ENCODE data around the gene HIVEP3.

DNA sequence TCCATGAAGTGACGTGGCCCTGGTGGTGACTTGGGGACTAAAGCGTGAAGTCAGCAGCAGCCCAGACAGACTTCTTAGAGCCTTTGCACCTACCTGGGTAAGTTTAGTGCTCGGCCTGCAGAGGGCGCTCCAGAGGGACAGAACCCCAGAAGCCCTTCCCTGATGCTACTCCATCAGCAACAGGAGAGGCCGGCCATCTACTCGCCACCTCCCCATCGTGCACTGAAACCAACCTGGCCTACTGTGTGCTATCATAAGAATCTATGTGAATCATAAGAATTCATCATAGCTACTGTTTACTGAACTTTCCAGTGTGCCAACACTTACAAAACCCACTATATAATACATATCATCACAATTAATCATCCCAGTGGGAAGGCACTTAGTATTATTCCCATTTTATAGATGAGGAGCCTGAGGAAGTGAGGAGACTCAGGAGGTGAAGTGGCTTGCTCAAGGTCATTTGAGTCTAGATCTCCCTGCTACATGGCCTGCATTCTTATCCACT, 426.3 kb downstream of the HIVEP3 start:
- TF ChIP-seq, protein P1, sequence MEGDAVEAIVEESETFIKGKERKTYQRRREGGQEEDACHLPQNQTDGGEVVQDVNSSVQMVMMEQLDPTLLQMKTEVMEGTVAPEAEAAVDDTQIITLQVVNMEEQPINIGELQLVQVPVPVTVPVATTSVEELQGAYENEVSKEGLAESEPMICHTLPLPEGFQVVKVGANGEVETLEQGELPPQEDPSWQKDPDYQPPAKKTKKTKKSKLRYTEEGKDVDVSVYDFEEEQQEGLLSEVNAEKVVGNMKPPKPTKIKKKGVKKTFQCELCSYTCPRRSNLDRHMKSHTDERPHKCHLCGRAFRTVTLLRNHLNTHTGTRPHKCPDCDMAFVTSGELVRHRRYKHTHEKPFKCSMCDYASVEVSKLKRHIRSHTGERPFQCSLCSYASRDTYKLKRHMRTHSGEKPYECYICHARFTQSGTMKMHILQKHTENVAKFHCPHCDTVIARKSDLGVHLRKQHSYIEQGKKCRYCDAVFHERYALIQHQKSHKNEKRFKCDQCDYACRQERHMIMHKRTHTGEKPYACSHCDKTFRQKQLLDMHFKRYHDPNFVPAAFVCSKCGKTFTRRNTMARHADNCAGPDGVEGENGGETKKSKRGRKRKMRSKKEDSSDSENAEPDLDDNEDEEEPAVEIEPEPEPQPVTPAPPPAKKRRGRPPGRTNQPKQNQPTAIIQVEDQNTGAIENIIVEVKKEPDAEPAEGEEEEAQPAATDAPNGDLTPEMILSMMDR (IDR thresholded peaks at IDR 0.05; ENCODE audit: low read length), result peak; percentile 83
- TF ChIP-seq EZH2 (IDR thresholded peaks at IDR 0.05; ENCODE audit: borderline replicate concordance, low read length), result no peak

Measured in OCI-LY1 (cell line).